ENCODE data around the gene KLF6.
A peak's percentile ranks its signal among the peaks of the same experiment; 100 is the strongest.

Gene KLF6

GRCh38 chr10:3785851-3786271 is 852 bp upstream of the KLF6 start:
- Histone ChIP-seq H3K27me3 (ENCODE audit: low read depth, low read length) (no peaks in the 10 kb centered on the region), H3K27ac (ENCODE audit: low read length) (peak overlapping the region; percentile 97), H3K4me3 (ENCODE audit: low read depth in 1 of 2, low read length in 2 of 2) (peak overlapping the region; percentile 65 to 76), H3K36me3 (ENCODE audit: control insufficient read depth in 1 of 2, insufficient read depth in 2 of 2, low read length in 2 of 2) (peaks cover 18 to 44% of the 10 kb centered on the region in 2 donors), H3K4me1 (ENCODE audit: control insufficient read depth in 1 of 2, insufficient read depth in 2 of 2, low read length in 2 of 2) (peaks cover 0 to 9% of the 10 kb centered on the region in 2 donors), H3K9me3 (ENCODE audit: control insufficient read depth in 1 of 2, low read length in 2 of 2) (peaks cover 0 to 3% of the 10 kb centered on the region in 2 donors)

- peaks cover 0 to 14% of the 10 kb centered on the region in 2 donors for H3K4me1 ChIP-seq (ENCODE audit: control insufficient read depth in 1 of 2, insufficient read depth in 2 of 2, low read length in 2 of 2)
- H3K36me3 ChIP-seq (ENCODE audit: control insufficient read depth in 1 of 2, insufficient read depth in 2 of 2, low read length in 2 of 2) = peaks cover 23 to 49% of the 10 kb centered on the region in 2 donors
- peak overlapping the region; percentile 97 for H3K27ac ChIP-seq (ENCODE audit: low read length)
- H3K4me3 ChIP-seq (ENCODE audit: low read depth in 1 of 2, low read length in 2 of 2) = peak overlapping the region; percentile 76 to 85
- peaks cover 0 to under 1% of the 10 kb centered on the region in 2 donors for H3K9me3 ChIP-seq (ENCODE audit: control insufficient read depth in 1 of 2, low read length in 2 of 2)
- H3K27me3 ChIP-seq (ENCODE audit: low read depth, low read length) = no peaks in the 10 kb centered on the region
These were observed 342 bp upstream of the KLF6 start for GRCh38 chr10:3785251-3785850.

- Histone ChIP-seq H3K4me3 (ENCODE audit: low read depth in 1 of 2, low read length in 2 of 2) (peak overlapping the region; percentile 85 to 99), H3K27ac (ENCODE audit: low read length) (peak overlapping the region; percentile 100), H3K4me1 (ENCODE audit: control insufficient read depth in 1 of 2, insufficient read depth in 2 of 2, low read length in 2 of 2) (peaks cover 12 to 24% of the 10 kb centered on the region in 2 donors), H3K36me3 (ENCODE audit: control insufficient read depth in 1 of 2, insufficient read depth in 2 of 2, low read length in 2 of 2) (peaks cover 38 to 63% of the 10 kb centered on the region in 2 donors), H3K9me3 (ENCODE audit: control insufficient read depth in 1 of 2, low read length in 2 of 2) (no peaks in the 10 kb centered on the region), H3K27me3 (ENCODE audit: low read depth, low read length) (no peaks in the 10 kb centered on the region)
These were observed 1.2 kb downstream of the KLF6 start for GRCh38 chr10:3783682-3784432.

GRCh38 chr10:3783316-3783681 is 1.7 kb downstream of the KLF6 start:
- no peaks in the 10 kb centered on the region for H3K9me3 ChIP-seq (ENCODE audit: control insufficient read depth in 1 of 2, low read length in 2 of 2)
- H3K27me3 ChIP-seq (ENCODE audit: low read depth, low read length) = no peaks in the 10 kb centered on the region
- H3K27ac ChIP-seq (ENCODE audit: low read length) = peak overlapping the region; percentile 100
- H3K36me3 ChIP-seq (ENCODE audit: control insufficient read depth in 1 of 2, insufficient read depth in 2 of 2, low read length in 2 of 2) = peaks cover 43 to 69% of the 10 kb centered on the region in 2 donors
- peak overlapping the region; percentile 85 to 99 for H3K4me3 ChIP-seq (ENCODE audit: low read depth in 1 of 2, low read length in 2 of 2)
- H3K4me1 ChIP-seq (ENCODE audit: control insufficient read depth in 1 of 2, insufficient read depth in 2 of 2, low read length in 2 of 2) = peaks cover 18 to 29% of the 10 kb centered on the region in 2 donors

GRCh38 chr10:3782451-3783315 is 2.3 kb downstream of the KLF6 start:
- Histone ChIP-seq H3K4me1 (ENCODE audit: control insufficient read depth in 1 of 2, insufficient read depth in 2 of 2, low read length in 2 of 2) (peaks cover 24 to 29% of the 10 kb centered on the region in 2 donors), H3K27ac (ENCODE audit: low read length) (peak overlapping the region; percentile 100), H3K27me3 (ENCODE audit: low read depth, low read length) (no peaks in the 10 kb centered on the region), H3K36me3 (ENCODE audit: control insufficient read depth in 1 of 2, insufficient read depth in 2 of 2, low read length in 2 of 2) (peaks cover 50 to 70% of the 10 kb centered on the region in 2 donors), H3K4me3 (ENCODE audit: low read depth in 1 of 2, low read length in 2 of 2) (peak overlapping the region; percentile 85 to 99), H3K9me3 (ENCODE audit: control insufficient read depth in 1 of 2, low read length in 2 of 2) (no peaks in the 10 kb centered on the region)

GRCh38 chr10:3782146-3782450 is 2.9 kb downstream of the KLF6 start:
- Histone ChIP-seq H3K9me3 (ENCODE audit: control insufficient read depth in 1 of 2, low read length in 2 of 2) (no peaks in the 10 kb centered on the region), H3K4me3 (ENCODE audit: low read depth in 1 of 2, low read length in 2 of 2) (peak overlapping the region; percentile 85 to 99), H3K27me3 (ENCODE audit: low read depth, low read length) (no peaks in the 10 kb centered on the region), H3K4me1 (ENCODE audit: control insufficient read depth in 1 of 2, insufficient read depth in 2 of 2, low read length in 2 of 2) (peaks cover 28 to 33% of the 10 kb centered on the region in 2 donors), H3K36me3 (ENCODE audit: control insufficient read depth in 1 of 2, insufficient read depth in 2 of 2, low read length in 2 of 2) (peaks cover 54 to 73% of the 10 kb centered on the region in 2 donors), H3K27ac (ENCODE audit: low read length) (peak overlapping the region; percentile 100)

DNA sequence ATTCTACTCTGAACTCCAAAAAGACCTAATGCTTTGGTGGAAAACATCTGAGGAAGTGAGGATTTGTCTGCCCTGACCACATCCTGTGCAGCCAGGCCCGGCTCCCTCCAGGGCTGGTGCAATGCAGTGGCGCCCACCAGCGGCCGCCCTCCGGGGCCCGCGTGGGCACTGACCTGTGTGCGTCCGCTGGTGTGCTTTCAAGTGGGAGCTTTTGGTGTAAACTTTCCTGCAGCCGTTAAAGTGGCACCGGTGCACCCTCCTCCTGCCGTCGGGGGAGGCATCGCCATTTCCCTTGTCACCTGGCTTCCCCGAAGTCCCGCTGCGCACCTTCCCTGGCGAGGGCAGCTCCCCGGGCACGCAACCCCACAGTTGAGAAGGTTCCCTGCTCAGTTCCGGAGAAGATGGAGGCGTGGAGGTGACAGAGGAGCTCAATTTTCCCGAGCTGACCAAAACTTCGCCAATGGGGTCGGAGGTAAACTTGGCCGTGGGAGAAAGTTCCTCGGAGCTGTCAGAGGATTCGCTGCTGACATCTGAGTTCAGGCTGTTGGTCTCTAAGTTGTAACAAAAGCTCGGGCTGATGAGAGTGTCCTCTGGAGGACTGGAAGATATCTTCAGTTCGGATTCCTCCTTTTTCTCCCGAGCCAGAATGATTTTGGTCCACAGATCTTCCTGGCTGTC is 3.4 kb downstream of the KLF6 start:
- H3K9me3 ChIP-seq (ENCODE audit: control insufficient read depth in 1 of 2, low read length in 2 of 2) = no peaks in the 10 kb centered on the region
- H3K36me3 ChIP-seq (ENCODE audit: control insufficient read depth in 1 of 2, insufficient read depth in 2 of 2, low read length in 2 of 2) = peaks cover 57 to 78% of the 10 kb centered on the region in 2 donors
- no peaks in the 10 kb centered on the region for H3K27me3 ChIP-seq (ENCODE audit: low read depth, low read length)
- H3K4me1 ChIP-seq (ENCODE audit: control insufficient read depth in 1 of 2, insufficient read depth in 2 of 2, low read length in 2 of 2) = peaks cover 32 to 37% of the 10 kb centered on the region in 2 donors
- H3K27ac ChIP-seq (ENCODE audit: low read length) = peak overlapping the region; percentile 100
- peak overlapping the region; percentile 85 to 99 for H3K4me3 ChIP-seq (ENCODE audit: low read depth in 1 of 2, low read length in 2 of 2)

DNA sequence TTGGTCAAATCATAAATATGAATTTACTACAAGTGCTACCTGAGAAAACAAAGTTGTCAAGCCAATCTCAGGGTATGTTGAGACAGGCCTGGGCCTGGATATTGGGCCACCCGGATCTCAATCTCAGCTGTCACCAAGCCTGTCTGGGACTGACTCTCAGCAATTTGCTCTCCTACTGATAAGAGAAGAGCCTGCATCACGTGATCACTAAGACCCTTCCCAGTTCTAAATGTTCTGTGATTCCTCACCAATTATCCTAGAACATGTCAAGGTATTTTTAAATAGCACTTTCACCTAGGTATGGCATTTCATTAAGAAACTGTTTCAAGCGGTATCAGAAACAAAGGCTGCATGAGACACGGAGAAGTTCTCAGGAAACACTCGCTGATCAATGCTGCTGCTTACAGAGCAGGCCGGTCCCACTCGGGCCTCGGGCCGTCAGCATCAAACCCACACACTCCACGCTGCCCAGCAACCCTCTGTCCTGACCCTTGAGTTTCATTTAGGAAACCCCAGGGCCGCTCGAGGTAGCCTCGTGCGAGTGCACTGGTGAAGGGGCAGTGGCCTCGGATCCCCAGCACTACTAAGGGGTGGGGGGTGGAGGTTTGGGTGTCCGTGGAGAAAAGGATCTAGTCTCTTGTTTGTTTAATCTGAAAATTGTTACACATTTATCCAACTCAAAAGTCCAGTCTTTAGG is 4.1 kb downstream of the KLF6 start:
- Histone ChIP-seq H3K27ac (ENCODE audit: low read length) (peak overlapping the region; percentile 100), H3K4me3 (ENCODE audit: low read depth in 1 of 2, low read length in 2 of 2) (peak overlapping the region; percentile 85 to 99), H3K4me1 (ENCODE audit: control insufficient read depth in 1 of 2, insufficient read depth in 2 of 2, low read length in 2 of 2) (peaks cover 37 to 39% of the 10 kb centered on the region in 2 donors), H3K27me3 (ENCODE audit: low read depth, low read length) (no peaks in the 10 kb centered on the region), H3K9me3 (ENCODE audit: control insufficient read depth in 1 of 2, low read length in 2 of 2) (no peaks in the 10 kb centered on the region), H3K36me3 (ENCODE audit: control insufficient read depth in 1 of 2, insufficient read depth in 2 of 2, low read length in 2 of 2) (peaks cover 61 to 81% of the 10 kb centered on the region in 2 donors)

DNA sequence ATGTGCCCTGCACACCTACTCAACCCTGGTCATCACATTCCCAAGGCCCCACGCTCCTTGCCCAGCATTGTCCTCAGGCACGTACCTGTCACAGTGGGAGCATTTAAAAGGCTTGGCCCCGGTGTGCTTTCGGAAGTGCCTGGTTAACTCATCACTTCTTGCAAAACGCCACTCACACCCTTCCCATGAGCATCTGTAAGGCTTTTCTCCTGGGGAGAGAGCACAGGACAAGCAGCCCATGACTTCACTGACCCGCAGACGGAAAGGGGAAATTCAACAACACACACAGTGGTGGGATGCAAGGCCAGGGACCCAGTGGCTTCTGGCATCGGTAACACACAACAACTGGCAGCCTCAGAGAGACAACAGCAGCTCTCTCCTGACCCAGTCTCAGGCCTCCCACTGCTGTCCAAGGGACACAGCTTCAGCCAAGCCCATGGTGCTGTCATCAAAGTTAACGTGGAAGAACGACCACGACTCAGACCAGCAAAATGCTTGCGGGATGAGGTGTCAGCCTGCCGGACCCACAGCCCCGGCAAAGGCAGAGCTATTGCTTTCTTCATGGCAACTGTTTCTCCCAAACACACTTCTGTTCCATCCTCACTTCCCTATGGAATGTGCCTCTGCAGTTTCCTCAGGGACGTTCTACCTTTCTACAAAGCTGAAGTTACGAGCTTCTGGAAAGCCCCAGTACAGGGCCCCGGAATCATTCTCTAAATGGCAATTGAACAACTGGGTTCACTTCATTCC is 4.8 kb downstream of the KLF6 start:
- Histone ChIP-seq H3K27me3 (ENCODE audit: low read depth, low read length) (no peaks in the 10 kb centered on the region), H3K4me1 (ENCODE audit: control insufficient read depth in 1 of 2, insufficient read depth in 2 of 2, low read length in 2 of 2) (peaks cover 37 to 42% of the 10 kb centered on the region in 2 donors), H3K36me3 (ENCODE audit: control insufficient read depth in 1 of 2, insufficient read depth in 2 of 2, low read length in 2 of 2) (peaks cover 65 to 77% of the 10 kb centered on the region in 2 donors), H3K27ac (ENCODE audit: low read length) (peak overlapping the region; percentile 100), H3K4me3 (ENCODE audit: low read depth in 1 of 2, low read length in 2 of 2) (peak overlapping the region; percentile 85 to 99), H3K9me3 (ENCODE audit: control insufficient read depth in 1 of 2, low read length in 2 of 2) (no peaks in the 10 kb centered on the region)

All from muscle layer of duodenum (tissue), 2 donors.